ENCODE measurements around the gene FH.

Gene FH

DNA sequence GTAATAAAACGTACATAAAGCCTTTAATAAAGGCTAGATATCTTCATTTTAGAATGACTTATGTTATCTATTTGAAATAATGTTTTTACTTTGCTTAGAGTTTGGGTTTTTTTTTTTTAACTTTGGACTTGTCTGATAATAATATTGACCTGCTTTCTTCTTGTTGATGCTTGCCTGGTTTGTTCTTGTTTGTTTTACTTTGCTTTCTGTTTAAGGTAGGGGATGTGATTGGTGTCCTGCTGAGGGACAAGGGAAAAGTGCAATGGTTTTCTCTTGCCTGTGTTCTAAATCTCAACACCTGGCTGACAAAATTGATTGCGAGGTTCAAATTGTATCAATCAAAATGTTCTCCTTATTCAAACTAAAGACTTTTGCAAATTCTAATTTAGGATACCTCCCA lies 2.2 kb upstream of the FH start:
- no peak for DNase-seq

DNA sequence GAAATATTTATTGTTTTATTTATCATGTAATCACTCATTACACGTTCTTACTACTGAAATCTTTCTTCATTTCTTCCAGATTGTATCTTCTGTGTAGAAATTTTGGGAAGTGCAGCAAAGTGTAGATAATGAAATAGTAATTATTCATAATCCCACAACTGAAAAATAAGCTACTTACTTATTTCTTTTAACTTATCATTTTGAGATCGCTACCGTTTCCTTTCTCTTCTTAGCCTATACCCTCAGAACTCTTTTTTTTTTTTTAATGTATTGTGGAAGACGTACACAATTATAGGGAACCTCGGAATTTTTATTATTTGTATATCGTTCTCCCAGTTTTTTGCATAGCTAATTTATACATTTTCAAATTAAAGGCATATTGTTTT lies 518 bp upstream of the FH start:
- DNase-seq: no peak

DNA sequence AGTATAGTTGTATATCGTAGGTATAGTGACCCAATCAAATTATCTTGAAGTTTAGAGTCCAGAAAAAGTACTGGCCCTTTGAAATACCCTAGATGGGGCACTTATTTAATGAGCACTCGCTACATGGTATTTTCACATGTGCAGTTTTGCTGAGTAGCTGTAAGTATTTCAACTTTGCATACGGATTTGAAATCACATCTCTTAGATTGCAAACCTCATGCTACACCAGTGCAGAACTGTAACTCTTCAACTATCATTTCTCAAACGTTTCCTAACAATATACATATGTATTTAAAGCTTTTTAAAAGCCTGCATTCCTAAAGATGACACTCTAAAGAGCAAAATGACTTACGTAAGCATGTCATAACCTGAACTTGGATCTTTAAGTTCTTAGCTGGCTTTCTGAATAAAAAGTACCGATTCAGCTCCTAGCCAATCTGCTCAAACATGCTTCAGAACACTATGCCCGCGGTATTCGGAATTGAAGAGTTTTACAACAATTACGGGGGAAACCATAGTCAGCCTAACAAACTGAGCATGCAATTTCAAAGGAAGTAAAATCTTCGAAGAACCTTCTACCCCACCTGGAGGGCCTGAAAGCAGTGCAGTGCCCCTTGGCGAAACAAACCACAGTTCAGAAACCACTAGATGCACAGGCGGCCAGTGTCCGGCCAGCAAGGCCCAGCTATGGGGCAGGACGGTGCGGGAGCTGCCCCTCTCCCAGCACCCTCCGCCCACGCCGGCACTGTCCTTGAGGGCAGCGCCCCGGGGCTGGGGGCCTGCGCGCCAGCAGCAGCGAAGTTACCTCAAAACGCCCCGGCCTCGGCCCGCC lies 863 bp downstream of the FH start:
- peak; percentile 47 for DNase-seq

DNA sequence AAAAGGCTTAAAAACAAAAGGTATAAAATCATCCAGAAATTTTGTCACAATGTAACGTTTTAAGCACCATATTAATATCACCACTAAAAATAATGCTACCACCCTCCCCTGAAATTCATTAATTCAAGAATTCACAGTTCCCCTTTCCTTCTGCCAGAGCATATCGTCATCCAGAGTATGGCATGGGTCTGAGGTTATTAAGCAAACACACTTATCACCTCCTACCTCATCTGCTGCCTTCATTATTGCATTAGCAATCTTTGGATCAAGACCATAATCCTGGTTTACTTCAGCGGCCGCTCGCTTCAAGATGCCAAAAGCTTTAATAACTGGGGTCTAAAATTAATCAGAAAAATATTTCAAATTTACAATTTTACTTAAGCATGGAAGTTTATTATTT lies 6.2 kb downstream of the FH start:
- no peak for DNase-seq

DNA sequence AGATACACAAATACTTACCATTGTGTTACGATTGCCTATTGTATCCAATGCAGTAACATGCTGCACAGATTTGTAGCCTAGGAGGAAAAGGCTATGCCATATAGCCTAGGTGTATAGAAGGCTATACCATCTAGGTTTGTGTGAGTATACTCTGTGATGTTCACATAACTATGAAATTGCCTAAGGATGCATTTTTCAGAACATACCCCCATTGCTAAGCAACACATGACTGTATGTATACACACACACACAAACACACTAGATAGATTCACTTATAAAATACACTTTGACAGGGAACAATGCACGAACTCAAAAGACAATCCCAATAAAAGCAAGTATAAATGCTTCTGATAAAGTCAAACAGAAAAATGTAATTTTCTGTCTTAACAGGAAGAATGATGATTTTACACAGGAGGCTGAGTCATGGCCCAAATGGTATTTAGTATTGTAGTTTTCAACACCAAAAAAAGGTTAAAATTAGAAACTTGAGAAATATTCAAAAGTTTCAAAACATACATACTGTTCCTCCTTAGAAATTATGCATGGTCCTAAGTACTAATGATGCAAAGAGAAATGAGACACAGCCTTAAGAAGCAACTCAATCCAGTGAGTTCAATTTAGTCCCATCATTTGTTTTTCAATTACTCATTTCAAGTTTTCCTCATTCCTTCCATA lies 12.2 kb downstream of the FH start:
- DNase-seq: peak; percentile 79

DNA sequence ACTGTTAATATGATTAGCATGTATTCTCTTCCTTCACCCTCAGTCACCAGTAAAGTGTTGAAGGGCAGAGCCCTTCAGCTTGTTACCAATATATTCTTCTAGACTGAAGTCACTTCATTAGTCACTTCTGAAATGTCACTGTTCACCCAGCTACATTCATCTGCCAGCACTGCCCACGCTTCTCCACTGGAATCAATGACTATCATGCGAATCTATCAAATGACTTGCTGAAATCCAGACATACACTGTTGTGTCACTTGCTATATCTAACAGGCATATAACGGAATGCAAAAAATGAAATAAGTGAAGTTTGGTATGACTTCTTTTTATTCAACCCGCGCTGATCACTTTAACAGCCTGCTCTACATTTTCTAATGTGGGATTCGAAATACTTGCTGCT lies 16.1 kb downstream of the FH start:
- DNase-seq: no peak

DNA sequence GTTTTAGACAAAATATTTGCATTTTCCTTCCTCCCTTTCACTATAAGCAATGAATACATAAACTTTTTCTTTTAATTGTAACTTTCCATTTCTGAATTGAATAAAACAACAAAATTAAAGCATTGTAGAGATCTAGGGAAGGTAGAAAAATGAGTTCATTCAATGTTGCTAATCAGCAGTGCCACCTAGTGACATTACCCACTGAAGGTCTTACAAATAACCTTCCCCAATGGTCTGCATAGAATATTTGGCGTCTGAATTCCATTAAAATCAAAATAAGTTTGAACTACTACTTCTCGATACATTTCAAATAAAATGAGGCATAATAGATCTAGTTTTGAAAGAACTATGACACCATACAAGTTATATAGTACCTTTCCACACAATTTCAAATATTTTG lies 19.6 kb downstream of the FH start:
- DNase-seq: peak; percentile 32

DNA sequence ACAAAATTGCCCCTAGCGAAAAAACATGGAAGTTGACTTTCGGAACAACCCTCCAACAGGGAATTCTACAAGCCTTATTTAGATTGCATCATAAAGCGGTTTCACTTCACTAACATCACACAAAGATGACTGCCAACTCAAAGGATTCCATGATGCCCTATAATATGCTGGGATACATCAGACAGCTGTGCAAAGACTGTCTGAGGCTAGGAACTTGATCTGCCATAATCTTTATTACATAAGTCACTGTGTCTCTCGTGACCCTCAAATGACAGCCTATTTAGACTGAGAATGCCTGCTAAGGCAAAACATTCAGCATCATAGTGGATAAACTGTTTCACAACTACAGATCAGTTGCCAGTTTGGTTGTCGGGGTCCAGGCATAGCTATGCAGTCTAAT lies 23.8 kb downstream of the FH start:
- no peak for DNase-seq

DNA sequence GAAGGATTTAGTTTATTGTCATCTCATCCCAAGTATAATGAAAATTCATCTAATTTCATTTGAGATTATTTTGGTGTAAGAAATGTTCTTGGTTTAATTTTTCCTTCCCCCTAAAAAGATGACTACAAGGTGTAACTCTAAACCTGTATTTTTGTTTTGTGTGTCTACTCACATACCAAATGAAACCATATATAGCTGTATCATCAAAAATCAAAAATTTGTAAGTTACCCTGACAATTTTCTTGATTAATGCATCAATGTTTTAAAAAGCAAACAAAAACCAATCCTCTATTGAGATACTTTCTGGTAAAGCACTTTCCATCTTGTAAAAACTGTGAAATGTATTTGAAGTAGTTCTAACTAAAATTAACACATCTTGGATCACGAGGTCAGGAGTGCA lies 30.8 kb downstream of the FH start:
- DNase-seq: no peak

DNA sequence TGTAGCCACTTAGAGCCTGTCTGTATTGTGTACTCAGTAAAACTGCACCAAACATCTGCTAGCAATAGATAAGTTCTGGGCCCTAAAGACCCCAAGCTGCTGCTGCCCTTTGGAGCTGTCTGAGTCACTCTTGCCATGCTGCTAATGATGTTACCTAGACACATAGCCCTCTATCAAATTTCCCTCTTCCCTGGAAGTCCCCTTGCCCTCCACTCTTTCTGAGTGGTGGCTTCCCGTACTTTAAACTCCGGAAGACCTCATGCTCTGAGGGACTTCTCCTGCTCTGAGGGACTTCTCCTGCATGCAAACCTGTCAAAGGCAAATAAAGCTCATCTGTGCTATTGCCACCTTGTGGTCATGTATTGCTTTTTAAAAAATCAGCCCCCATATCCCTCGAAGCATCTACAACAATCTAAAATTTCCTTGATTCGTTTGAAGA lies 34.0 kb downstream of the FH start:
- no peak for DNase-seq

DNA sequence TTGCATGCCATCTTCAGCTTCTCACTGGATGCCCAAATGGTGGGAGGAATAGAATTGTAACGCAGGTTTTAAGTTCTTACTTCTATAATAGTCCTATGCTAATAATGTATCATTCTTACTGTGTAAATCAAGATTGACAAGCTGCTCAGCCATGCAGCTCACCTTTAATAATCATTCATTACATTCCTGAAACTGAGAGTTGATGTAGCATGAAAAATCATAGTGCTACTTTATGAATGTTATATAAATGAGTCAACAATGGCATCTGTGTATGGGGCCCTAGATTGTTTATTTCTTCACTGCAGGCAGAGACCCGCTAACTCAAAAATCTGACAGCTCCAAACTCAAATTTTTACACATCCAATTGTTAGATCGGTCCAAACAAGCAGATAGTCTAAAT lies 34.4 kb downstream of the FH start:
- DNase-seq: no peak

DNA sequence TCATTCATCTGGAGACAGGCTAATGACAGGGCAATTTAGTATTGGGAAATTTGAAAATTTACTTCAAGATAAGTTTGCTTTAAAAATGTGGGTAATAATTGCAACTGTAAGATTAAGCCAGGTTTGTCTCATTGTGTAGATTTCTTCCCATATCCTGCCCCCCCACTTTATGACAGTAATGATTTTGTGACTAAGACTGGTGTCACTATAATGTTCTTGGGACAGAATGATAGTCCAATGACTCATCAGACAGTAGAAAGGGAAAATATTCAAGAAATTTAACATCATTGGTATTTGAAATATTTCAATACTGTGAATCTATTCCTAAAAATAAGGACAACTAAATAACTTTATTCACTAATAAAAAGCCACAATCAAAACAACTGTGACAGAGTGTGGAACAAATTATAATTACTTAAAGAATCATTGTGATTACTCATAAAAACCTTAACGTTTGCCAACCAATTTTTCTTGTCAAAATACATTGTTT lies 36.7 kb downstream of the FH start:
- DNase-seq: peak; percentile 51

DNA sequence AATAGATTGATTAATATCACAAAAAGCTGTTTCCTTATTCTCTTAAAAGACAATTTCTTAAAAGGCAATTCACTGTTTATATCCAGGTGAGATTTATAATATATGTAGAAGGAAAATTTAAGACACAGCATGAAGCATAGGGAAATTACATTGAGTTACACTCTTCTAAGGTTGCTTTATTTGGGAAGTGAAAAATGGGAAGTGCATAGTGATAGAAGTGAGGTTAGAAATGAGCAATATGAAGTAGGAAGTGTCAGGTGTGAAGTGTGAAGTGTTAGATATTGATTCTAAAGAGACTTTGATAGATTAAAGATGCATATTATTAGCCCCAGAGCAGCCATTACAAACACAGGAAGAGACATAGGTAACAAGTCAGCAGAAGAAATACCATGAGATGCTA lies 40.3 kb downstream of the FH start:
- no peak for DNase-seq

DNA sequence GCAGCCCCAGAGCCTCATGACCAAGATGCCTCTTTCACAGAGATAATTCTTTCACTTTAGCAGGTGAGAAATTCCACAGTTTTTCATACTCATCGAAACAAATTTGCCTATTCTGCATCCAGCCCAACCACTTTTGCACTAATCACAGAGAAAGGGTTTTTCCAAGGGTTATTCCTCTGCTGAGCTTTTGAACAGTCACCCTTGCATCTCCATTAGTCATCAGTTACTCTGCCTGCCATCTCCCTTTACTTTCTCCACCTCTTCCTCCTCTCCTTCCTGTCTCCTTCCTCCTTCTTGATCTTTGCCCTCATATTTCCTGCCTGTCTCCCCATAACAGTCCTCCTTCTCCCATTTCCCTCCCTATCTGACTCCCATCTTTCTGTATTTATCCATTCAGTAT lies 43.9 kb downstream of the FH start:
- peak; percentile 65 for DNase-seq

DNA sequence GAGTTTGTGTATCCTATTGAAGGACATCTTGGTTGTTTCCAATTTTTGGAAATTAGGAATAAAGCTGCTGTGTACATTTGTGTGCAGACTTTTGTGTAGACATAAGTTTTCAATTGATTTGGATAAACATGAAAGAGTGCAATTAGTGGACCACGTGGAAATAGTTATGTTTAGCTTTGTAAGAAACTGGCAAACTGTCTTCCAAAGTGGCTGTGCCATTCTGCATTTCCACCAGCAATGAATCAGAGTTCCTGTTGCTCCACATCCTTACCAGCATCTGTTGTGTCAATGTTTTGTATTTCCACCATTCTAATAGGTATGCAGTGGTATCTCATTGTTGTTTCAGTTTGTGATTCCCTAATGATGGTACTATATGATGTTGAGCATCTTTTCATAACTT lies 46.5 kb downstream of the FH start:
- no peak for DNase-seq

DNA sequence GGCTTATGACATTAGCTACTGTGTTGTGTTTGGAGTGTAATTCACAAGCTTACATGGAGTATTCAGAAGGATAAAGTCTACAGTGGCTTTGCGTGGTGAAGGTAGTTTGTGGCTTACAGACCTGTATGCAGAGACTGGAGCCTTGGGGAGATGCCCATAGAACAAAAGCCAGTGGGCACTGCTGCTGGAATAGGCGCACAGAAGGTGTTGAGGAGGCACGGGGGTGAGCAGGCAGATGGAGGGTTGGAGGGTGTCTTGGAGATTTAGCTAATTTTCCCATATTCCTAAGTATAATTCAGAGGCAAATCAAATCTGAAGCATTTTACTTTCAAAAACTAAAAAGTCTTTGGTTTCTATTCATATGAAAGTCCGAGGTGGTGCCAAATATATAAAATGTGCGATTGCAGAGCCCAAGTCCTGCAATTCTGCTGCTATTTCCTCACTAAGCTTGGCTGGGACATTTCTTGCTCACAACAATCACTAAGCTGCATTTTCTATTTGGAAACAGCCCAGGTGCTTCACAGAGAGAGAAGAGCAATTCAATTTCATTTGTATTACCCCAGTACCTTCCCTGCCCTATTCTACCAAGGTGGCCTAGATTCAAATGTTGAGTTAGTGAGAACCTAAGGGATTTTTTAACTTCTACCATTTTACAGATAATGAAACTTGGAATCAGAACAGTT lies 48.5 kb downstream of the FH start:
- DNase-seq: no peak

DNA sequence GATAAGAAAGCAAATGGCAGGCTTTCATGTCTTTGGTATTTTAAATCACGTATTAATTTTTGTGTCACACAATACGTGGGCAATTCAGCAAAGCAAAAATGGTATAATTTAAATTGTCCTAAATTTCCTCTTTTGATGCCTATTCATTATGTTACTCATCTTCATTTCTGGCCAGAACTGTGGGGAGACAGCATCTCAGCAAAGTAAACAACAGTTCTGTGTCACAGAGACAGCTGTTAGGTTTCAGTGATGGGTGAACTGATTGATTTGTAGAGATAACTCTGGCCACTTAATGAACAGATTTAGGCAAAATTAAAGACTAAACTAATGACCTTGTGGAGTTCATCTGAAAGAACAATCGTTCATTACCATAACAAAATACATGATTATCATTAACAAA lies 49.2 kb downstream of the FH start:
- no peak for DNase-seq

DNA sequence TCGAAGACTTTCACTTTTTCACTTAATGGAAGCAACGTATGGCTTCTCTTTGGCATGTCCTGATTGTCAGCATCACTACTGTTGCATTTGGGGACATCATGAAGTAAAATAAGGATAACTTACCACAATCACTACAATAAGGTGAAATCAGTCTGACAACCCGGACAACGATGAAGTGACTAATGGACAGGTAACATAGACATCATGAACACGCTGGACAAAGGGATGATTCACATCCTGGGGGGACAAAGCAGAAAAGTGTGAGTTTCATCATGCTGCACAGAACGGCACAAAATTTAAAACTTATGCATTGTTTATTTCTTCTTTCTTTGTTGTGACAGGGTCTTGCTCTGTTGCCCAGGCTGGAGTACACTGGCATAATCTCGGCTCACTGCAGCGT lies 53.9 kb downstream of the FH start:
- no peak for DNase-seq

DNA sequence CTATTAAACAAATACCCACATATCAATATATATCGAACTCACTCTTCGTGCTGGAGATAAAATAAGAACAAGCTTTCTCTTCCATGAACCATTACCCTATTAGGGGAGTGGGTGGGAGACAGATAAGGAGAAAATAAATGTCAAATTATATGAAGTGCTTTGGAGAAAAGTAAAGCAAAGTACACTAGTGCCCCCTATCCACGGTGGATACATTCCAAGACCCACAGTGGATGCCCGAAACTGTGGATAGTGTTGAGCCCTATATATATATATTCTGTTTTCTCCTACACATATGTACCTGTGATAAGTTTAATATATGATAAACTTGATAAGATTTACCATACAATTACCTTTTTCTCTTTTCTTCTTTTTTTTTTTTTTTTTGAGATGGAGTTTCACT lies 54.6 kb downstream of the FH start:
- DNase-seq: no peak

DNA sequence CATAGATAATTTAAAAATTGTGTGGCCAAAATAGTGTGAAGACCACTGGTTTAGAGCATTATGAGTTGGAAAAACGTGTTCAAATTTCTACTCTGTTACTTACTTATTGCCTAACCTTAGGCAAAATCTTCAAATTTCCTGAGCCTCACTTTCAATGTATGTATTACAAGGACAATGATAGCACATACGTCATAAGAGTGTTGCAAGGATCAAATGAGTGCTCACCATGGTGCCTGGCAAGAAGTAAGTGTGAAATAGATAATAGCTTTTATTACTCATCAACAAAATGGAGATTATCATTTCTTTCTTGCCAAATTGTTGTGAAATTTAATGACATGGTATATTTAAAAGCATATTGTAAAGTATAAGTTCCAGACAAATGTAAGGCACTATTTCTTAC lies 57.2 kb downstream of the FH start:
- DNase-seq: no peak

DNA sequence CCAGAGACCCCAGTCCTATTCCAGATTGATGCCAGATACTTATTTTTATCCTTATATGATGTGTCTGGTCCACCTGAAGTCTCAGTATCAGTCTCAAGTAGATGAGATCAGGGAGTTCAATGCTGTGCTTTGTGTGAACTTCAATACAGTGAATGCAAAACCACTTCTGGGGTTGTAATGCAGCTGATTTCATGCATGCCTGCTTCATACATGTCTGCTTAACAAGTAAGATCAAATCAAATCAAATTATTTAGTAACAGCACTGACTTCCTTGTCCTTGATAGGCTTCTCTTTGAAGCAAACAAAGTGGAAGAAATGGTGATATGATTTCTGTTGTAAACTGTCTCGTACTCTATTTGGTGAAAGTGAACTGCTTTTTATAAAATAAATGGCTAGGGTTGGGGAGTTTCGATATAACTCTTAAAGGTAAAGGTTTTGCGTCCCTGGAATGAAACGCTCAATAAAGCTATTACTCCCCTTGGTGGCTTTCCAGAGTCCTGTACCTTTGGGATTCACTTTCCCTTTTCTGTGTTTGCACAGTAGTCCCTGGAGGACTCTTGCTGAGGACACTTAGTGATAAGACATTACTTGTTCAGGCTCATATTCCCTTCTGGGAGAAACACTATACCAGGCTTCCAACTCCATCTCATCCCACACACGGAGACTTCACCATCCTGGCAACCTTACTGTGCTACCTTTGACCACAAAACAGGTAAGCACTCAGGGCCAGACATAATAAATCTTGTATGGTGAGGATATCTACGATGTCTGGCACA lies 59.3 kb downstream of the FH start:
- DNase-seq: no peak

DNA sequence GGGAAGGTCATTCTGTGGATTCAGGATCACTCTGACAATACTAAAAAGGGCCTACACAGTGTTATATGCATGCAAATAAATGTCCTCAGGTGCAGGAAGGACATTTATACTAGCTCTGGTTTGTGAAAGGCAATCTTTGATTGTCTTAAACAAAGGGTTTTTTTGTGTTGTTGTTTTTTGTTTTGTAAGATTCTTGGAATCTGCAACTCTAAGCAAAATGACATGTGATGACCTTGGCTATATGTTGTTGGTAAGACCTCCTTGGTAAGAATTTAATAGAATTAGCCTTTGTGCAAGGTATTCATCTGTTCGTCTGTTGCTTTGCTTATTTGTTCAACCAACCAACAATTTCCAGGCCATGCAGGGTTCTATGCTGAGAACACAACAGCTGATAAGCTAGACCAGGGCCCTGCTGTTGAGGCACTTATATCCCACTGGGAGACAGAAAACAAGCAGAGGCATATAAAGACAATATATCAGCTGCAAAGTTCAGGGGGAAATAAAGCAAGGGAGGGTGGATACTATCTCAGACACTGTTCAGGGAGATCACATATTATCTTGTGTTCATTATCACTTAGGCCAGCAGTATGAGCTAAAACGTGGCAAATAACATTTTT lies 60.3 kb downstream of the FH start:
- DNase-seq: no peak

DNA sequence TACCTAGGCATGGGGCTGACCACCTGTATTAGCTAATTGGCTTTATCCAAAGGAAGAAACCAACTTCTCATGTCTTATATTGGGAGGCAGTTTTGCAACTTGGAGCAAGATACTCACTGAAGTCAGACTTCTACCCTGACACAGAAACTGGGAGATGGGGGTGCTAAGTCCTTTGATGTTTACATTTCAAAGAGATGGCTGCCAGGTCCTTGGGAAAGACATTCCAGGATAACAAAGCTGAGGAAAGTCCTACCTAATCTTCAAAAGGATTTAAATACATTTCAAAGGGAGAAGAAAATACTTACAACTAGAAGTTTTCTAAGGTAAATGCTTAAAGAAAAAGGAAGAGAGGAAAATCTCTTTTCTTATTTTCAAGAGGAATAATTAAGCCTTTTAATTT lies 62.1 kb downstream of the FH start:
- no peak for DNase-seq

All from inflammatory macrophage treated with lipopolysaccharide for 4 hours (primary cell).